ENCODE data around the gene ORAI3. TPM values are rescaled to one million over a fixed set of nuclear protein-coding genes. Genes with fewer than 3 reads are reported as not detected.

Gene ORAI3
- polyA plus RNA-seq, 1 experiment, result 37.1 TPM

DNA sequence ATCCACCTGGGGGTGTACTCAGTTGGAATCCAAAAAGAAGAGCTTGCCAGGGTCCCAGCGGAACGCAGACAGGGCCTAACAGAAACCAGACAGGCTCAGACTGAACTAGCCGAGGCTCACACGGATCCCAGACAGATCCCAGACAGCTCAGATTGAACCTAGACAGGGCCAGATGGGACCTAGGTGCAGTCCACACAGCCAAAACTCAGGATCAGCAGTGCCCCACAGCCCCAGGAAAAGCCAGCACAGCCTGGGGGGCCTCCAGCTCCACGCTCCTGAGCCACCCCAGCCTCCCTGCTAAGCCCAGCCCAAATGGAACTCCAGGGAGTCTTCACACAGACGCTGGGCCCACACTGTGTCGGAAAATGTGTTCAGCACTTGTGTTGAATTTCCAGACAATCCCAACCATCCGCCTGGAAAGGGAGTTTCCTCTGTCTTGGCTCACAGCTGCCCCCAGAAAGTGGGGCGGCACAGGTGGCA lies 54.0 kb downstream of the ORAI3 start:
- TF ChIP-seq, protein P1, sequence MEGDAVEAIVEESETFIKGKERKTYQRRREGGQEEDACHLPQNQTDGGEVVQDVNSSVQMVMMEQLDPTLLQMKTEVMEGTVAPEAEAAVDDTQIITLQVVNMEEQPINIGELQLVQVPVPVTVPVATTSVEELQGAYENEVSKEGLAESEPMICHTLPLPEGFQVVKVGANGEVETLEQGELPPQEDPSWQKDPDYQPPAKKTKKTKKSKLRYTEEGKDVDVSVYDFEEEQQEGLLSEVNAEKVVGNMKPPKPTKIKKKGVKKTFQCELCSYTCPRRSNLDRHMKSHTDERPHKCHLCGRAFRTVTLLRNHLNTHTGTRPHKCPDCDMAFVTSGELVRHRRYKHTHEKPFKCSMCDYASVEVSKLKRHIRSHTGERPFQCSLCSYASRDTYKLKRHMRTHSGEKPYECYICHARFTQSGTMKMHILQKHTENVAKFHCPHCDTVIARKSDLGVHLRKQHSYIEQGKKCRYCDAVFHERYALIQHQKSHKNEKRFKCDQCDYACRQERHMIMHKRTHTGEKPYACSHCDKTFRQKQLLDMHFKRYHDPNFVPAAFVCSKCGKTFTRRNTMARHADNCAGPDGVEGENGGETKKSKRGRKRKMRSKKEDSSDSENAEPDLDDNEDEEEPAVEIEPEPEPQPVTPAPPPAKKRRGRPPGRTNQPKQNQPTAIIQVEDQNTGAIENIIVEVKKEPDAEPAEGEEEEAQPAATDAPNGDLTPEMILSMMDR (IDR thresholded peaks at IDR 0.05; ENCODE audit: insufficient read depth, low read depth, low read length), result no peak
- Histone ChIP-seq H3K36me3 (ENCODE audit: control insufficient read depth, insufficient read depth, low read length) (no peaks in the 10 kb centered on the region), H3K27me3 (ENCODE audit: control insufficient read depth, insufficient read depth, low read length) (no peaks in the 10 kb centered on the region), H3K4me3 (ENCODE audit: low read depth, low read length) (no peak overlapping the region)
- DNase-seq (ENCODE audit: low read depth), result no peak
- POLR2A ChIA-PET, result no interaction called here
- CTCF ChIA-PET, result interaction anchor here (0.6 to 1.1 kb wide), 3 partner anchors 19 to 458 kb away, joined by 3 read pairs; no protein-coding TSS in a partner anchor

DNA sequence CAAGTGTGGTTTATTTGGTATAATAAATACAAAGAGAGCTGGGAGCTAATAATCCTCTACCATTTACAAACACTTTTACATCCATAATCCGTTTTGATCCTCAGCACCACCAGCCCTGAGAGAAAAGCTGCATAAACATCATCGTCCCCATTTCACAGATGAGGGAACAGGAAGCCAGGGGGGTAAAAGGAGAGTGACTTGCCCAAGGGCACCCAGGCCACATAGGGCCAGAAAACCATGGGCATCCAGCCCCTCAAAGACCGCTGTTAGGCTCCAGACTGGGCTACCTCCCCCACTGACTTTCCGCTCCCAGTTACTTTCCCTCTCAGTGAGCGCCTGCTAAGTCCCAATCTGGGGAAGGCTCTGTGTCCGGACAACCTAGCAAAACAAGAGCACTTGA lies 54.9 kb downstream of the ORAI3 start:
- Histone ChIP-seq H3K27me3 (ENCODE audit: control insufficient read depth, insufficient read depth, low read length) (no peaks in the 10 kb centered on the region), H3K36me3 (ENCODE audit: control insufficient read depth, insufficient read depth, low read length) (no peaks in the 10 kb centered on the region), H3K4me3 (ENCODE audit: low read depth, low read length) (no peak overlapping the region)
- ChIA-PET CTCF (interaction anchor here (1.1 to 1.2 kb wide), 2 partner anchors 19 to 20 kb away, joined by 3 to 4 read pairs; no protein-coding TSS in a partner anchor), POLR2A (no interaction called here)
- DNase-seq (ENCODE audit: low read depth), result no peak
- TF ChIP-seq, protein P1 (IDR thresholded peaks at IDR 0.05; ENCODE audit: insufficient read depth, low read depth, low read length), result no peak

Small RNA genes lying within 50 kb of the gene (small RNA-seq; reads per million reads assigned to genes)
- gene AC135048.1 (ENCODE audit: insufficient read length, low read depth, low replicate concordance), result not detected

Other genes starting within 250 kb of the ORAI3 start
- gene SRCAP, start 249.9 kb upstream of the ORAI3 start, polyA plus RNA-seq (2011; rRNA removed), result 3.2 and 4.4 TPM in 2 replicates
- gene PHKG2, start 200.6 kb upstream of the ORAI3 start, polyA plus RNA-seq (2011; rRNA removed), result 24.9 and 32.4 TPM in 2 replicates
- 4.7 and 5.0 TPM in 2 replicates for gene CFAP119, start 187.0 kb upstream of the ORAI3 start, polyA plus RNA-seq (2011; rRNA removed)
- 64.7 and 82.4 TPM in 2 replicates for gene RNF40, start 186.7 kb upstream of the ORAI3 start, polyA plus RNA-seq (2011; rRNA removed)
- 4.6 and 6.0 TPM in 2 replicates for gene ZNF629, start 161.9 kb upstream of the ORAI3 start, polyA plus RNA-seq (2011; rRNA removed)
- gene BCL7C, start 55.0 kb upstream of the ORAI3 start, polyA plus RNA-seq (2011; rRNA removed), result 27.4 and 27.8 TPM in 2 replicates
- gene CTF1, start 52.5 kb upstream of the ORAI3 start, polyA plus RNA-seq (2011; rRNA removed), result 14.9 and 22.2 TPM in 2 replicates
- 5.9 and 7.6 TPM in 2 replicates for gene FBXL19, start 25.5 kb upstream of the ORAI3 start, polyA plus RNA-seq (2011; rRNA removed)
- 0.96 and 1.4 TPM in 2 replicates for gene SETD1A, start 8.7 kb downstream of the ORAI3 start, polyA plus RNA-seq (2011; rRNA removed)
- 15.4 and 25.0 TPM in 2 replicates for gene HSD3B7, start 36.1 kb downstream of the ORAI3 start, polyA plus RNA-seq (2011; rRNA removed)
- gene STX1B, start 61.6 kb downstream of the ORAI3 start, polyA plus RNA-seq (2011; rRNA removed), result 1.5 and 1.6 TPM in 2 replicates
- gene STX4, start 84.5 kb downstream of the ORAI3 start, polyA plus RNA-seq (2011; rRNA removed), result 41.7 and 53.6 TPM in 2 replicates
- 10.2 and 16.3 TPM in 2 replicates for gene ZNF668, start 125.2 kb downstream of the ORAI3 start, polyA plus RNA-seq (2011; rRNA removed)
- 3.3 and 4.2 TPM in 2 replicates for gene ZNF646, start 125.4 kb downstream of the ORAI3 start, polyA plus RNA-seq (2011; rRNA removed)
- 0.96 and 1.8 TPM in 2 replicates for gene PRSS53, start 139.9 kb downstream of the ORAI3 start, polyA plus RNA-seq (2011; rRNA removed)
- 416 and 515 TPM in 2 replicates for gene VKORC1, start 145.7 kb downstream of the ORAI3 start, polyA plus RNA-seq (2011; rRNA removed)
- gene BCKDK, start 159.3 kb downstream of the ORAI3 start, polyA plus RNA-seq (2011; rRNA removed), result 31.0 and 56.0 TPM in 2 replicates
- gene KAT8, start 168.6 kb downstream of the ORAI3 start, polyA plus RNA-seq (2011; rRNA removed), result 28.9 and 31.9 TPM in 2 replicates
- not detected in 2 replicates for gene PRSS8, start 186.7 kb downstream of the ORAI3 start, polyA plus RNA-seq (2011; rRNA removed)
- gene PRSS36, start 201.0 kb downstream of the ORAI3 start, polyA plus RNA-seq (2011; rRNA removed), result 0.22 and 0.39 TPM in 2 replicates
- gene FUS, start 231.1 kb downstream of the ORAI3 start, polyA plus RNA-seq (2011; rRNA removed), result 109 and 113 TPM in 2 replicates

Data from BJ (cell line).